Endothelial cell (in vitro differentiated cells): ENCODE results near the gene TRDN. TPM values are rescaled to one million over a fixed set of nuclear protein-coding genes. Genes with fewer than 3 reads are reported as not detected.
"Not testable (repeated sequence)": the region's sequence is repeated elsewhere in the genome, so short reads cannot be mapped to it uniquely, and the experiment has no call there.

Experiments used
- DNase-seq: peaks from one replicate; pipeline ENCODE4 v3.0.0; 2021; ENCODE audit warnings: low spot score
- H3K27ac Mint-ChIP-seq: one replicate; pipeline ENCODE4 v1.8.0; 2021; ENCODE audit warnings: mixed read lengths, inconsistent platforms; ENCODE audit not compliant: unreplicated experiment
- H3K27me3 Mint-ChIP-seq: one replicate; pipeline ENCODE4 v1.8.0; 2021; ENCODE audit warnings: mild to moderate bottlenecking, moderate library complexity, mixed read lengths, inconsistent platforms; ENCODE audit not compliant: unreplicated experiment
- H3K36me3 Mint-ChIP-seq: one replicate; pipeline ENCODE4 v1.8.0; 2021; ENCODE audit warnings: mild to moderate bottlenecking, low read depth, mixed read lengths, inconsistent platforms; ENCODE audit not compliant: unreplicated experiment
- H3K4me1 Mint-ChIP-seq: one replicate; pipeline ENCODE4 v1.8.0; 2021; ENCODE audit warnings: mild to moderate bottlenecking, mixed read lengths, inconsistent platforms; ENCODE audit not compliant: unreplicated experiment
- H3K4me3 Mint-ChIP-seq: one replicate; pipeline ENCODE4 v1.8.0; 2021; ENCODE audit warnings: mild to moderate bottlenecking, mixed read lengths, inconsistent platforms; ENCODE audit not compliant: unreplicated experiment
- H3K9me3 Mint-ChIP-seq: one replicate; pipeline ENCODE4 v1.8.0; 2021; ENCODE audit warnings: mixed read lengths, inconsistent platforms; ENCODE audit not compliant: unreplicated experiment
- CTCF ChIP-seq: fragments of 200-600 bp; sonication (generic); IDR thresholded peaks from one replicate; pipeline ENCODE4 v1.5.0; 2021; ENCODE audit warnings: antibody characterized with exemption; ENCODE audit not compliant: unreplicated experiment
- total RNA-seq: library from RNA; stranded (reverse); fragmentation: NEBNext Ultra II Directional; extraction: Animal tissue kit (Norgen Biotek cat#: 25700); gene quantifications from one replicate; pipeline ENCODE4 v1.2.1, GENCODE V29; 2021; ENCODE audit not compliant: unreplicated experiment

Gene TRDN
- total RNA-seq, 1 donor from 2014 or later: 9.1 TPM

- H3K27ac Mint-ChIP-seq: no peak overlapping the region
- no peak overlapping the region for H3K4me3 Mint-ChIP-seq
Measured at GRCh38 chr6:123276546-123276980, 360.2 kb downstream of the TRDN start.

GRCh38 chr6:123263981-123264380 lies 372.8 kb downstream of the TRDN start:
- H3K4me3 Mint-ChIP-seq: no peak overlapping the region
- no peaks in the 10 kb centered on the region for H3K36me3 Mint-ChIP-seq
- TF ChIP-seq CTCF: no peak
- H3K9me3 Mint-ChIP-seq: no peaks in the 10 kb centered on the region
- no peaks in the 10 kb centered on the region for H3K4me1 Mint-ChIP-seq
- H3K27ac Mint-ChIP-seq: no peak overlapping the region
- no peak for DNase-seq
- H3K27me3 Mint-ChIP-seq: no peaks in the 10 kb centered on the region

More at GRCh38 chr6:123276546-123276980, 360.2 kb downstream of the TRDN start:
- Mint-ChIP-seq H3K9me3 (no peaks in the 10 kb centered on the region), H3K27me3 (no peaks in the 10 kb centered on the region), H3K4me1 (no peaks in the 10 kb centered on the region), H3K36me3 (no peaks in the 10 kb centered on the region)
- DNase-seq: no peak
- TF ChIP-seq CTCF: no peak

- no peaks in the 10 kb centered on the region for H3K4me1 Mint-ChIP-seq
- DNase-seq: no peak
- no peak overlapping the region for H3K27ac Mint-ChIP-seq
- H3K9me3 Mint-ChIP-seq: no peaks in the 10 kb centered on the region
- no peaks in the 10 kb centered on the region for H3K36me3 Mint-ChIP-seq
- H3K4me3 Mint-ChIP-seq: no peak overlapping the region
- H3K27me3 Mint-ChIP-seq: peaks cover under 1% of the 10 kb centered on the region
- TF ChIP-seq CTCF: no peak
Measured at GRCh38 chr6:123240626-123241025, 396.1 kb downstream of the TRDN start.

- no peaks in the 10 kb centered on the region for H3K4me1 Mint-ChIP-seq
- H3K36me3 Mint-ChIP-seq: no peaks in the 10 kb centered on the region
- no peak overlapping the region for H3K4me3 Mint-ChIP-seq
- H3K9me3 Mint-ChIP-seq: no peaks in the 10 kb centered on the region
- no peak for TF ChIP-seq CTCF
- DNase-seq: no peak
- H3K27me3 Mint-ChIP-seq: peaks cover 1% of the 10 kb centered on the region
- H3K27ac Mint-ChIP-seq: no peak overlapping the region
Measured at GRCh38 chr6:123233336-123233735, 403.4 kb downstream of the TRDN start.

- not testable (repeated sequence) for H3K4me3 Mint-ChIP-seq, DNase-seq, H3K27ac Mint-ChIP-seq, H3K27me3 Mint-ChIP-seq, H3K4me1 Mint-ChIP-seq, H3K9me3 Mint-ChIP-seq, H3K36me3 Mint-ChIP-seq
Measured at GRCh38 chr6:123227789-123228188, 409.0 kb downstream of the TRDN start.

- Mint-ChIP-seq H3K36me3 (no peaks in the 10 kb centered on the region), H3K4me3 (no peak overlapping the region), H3K27me3 (peaks cover 2% of the 10 kb centered on the region), H3K4me1 (peaks cover 3% of the 10 kb centered on the region), H3K9me3 (no peaks in the 10 kb centered on the region), H3K27ac (no peak overlapping the region)
- no peak for DNase-seq
- TF ChIP-seq CTCF: no peak
Measured at GRCh38 chr6:123226398-123226797, 410.4 kb downstream of the TRDN start.
